GM18517 (cell line): Measurements from ENCODE around the gene TMIGD3.
A peak's percentile ranks its signal among the peaks of the same experiment; 100 is the strongest.

Source experiments
- ATAC-seq: cut with Tn5 transposase; IDR thresholded peaks from one replicate; pipeline ENCODE4 v1.9.1; 2021; ENCODE audit warnings: mild to moderate bottlenecking, moderate library complexity; ENCODE audit not compliant: unreplicated experiment

The TMIGD3 gene

DNA sequence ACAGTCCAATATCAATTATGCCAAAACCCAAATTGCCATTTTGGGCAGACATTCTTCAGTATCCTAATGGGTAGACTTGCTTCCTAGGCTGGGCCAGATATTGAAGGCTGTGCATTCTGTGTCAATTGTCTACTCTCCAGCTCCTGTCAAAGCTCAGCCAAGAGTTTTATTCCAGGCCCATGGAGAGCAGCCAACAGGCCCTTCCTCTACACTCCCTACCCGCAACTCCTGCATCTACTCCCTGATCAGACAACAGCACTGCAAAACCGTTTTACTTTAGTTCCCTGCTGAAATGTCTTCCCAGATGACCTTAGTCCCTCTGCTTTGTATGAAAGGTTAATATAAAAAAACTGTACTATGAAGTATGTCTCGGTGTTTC, 6.6 kb upstream of the TMIGD3 start:
- ATAC-seq: no peak

DNA sequence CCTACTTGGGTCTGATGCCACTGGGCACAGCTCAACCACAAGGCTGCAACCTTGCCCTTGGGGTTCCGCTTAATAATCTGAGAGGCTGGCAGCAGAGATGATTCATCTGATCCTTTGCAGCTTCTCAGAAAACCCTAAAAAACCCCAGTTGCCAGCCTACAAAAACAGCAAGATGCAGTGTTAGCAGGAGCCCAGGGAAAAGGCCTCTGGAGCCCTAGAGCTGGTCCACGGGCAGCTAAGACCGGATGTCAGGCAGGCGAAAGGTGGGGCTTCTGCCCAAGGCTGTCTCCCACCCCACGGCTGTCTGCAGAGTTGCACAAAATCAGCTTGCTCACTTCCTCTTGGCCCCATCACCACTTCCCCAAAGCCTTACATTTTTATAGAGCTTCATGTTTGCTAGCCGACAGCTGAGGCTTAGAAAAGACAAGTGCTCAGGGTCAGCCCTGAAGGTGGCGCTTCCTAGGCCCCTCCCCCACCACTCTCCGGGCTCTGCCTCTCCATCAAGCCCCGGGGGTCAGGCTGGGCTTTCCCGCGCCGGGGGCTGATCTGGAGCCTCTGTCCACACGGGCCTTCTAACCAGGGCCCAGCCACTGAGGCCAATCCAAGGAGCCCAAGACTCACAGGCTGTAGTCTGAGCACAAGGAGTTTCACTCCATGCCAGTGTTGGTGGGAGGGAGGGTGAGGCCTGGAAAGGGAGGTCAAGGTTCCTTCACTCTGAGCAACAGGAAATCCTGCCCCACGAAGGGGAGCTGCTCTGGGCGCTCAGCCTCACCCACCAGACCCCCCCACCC, 4.2 kb upstream of the TMIGD3 start:
- peak; percentile 54 for ATAC-seq

DNA sequence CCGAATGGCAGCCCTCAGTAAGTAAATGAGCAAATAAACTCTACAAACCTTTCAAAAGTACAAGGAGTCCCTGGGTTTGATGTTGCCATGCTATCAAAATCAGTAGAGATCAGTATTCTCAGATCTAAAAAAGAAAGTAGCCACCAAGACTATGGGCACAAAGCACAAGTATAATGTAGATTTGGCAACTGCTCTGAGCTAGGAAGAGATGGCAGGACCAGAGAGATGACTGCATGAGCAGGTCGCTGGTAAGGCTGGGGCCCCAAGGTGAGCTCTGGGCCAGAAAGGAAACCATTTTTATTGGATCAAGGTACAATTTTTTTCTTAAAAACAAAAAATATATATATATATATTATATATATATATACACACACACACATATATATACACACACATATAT, 3.1 kb upstream of the TMIGD3 start:
- no peak for ATAC-seq

DNA sequence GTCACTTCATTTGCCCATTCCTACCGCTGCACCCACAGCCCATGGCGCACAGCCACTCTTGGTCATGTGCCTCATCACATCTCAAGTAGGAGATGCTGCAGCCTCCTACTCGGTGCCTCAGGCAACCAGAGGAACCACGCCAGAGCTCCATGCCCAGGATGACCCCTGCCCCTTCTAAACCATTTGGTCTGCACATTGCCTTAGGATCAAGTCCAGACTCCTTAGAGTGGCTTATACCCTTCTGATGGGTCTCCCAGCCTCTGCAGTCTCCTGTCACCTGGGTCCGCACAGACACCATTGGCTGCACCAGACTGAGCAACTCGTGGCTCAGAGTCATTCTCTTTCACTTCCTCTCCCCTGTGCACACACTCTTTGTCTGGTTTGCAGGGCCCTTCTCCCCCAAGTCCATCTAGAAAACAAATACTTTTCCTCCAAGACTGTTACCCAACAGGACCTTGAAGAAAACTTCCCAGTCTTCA, 2.2 kb upstream of the TMIGD3 start:
- ATAC-seq: peak; percentile 59

DNA sequence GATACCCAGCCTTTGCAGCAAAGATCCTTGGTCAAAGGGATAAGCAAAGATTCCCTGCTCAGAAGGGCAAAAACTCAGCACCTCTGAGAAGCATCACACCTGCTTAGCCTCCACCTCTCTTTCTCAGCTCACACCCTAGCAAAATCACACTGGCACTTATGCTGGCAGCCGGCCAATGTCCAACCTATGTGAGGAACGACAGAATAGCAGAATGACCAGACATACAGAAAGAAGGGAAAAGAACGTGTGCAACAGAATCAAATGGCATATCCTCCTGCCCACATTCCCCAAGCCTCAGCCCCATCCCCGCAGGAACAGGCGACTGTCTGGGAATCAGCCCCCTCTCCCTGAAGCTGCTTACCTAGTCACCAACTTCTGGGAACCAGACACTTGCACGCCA, 664 bp upstream of the TMIGD3 start:
- ATAC-seq: no peak

DNA sequence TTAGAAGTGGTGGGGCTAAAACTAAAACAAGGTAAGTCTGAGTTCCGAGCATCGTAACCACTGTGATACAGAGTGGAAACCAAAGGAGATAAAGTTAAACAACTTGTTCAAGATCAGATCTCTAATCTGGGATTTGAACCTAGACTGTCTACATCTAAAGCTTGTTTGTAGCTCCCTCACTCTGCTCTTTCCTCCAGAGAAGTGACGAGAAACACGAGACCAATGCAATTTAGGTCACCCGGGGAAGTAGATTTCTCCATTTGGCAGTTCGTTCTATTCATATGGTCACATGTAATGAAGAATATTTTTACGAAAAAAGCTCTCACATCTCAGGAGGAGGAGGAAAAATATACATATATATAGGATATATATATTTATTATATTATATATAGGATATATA, 1.8 kb downstream of the TMIGD3 start:
- no peak for ATAC-seq

DNA sequence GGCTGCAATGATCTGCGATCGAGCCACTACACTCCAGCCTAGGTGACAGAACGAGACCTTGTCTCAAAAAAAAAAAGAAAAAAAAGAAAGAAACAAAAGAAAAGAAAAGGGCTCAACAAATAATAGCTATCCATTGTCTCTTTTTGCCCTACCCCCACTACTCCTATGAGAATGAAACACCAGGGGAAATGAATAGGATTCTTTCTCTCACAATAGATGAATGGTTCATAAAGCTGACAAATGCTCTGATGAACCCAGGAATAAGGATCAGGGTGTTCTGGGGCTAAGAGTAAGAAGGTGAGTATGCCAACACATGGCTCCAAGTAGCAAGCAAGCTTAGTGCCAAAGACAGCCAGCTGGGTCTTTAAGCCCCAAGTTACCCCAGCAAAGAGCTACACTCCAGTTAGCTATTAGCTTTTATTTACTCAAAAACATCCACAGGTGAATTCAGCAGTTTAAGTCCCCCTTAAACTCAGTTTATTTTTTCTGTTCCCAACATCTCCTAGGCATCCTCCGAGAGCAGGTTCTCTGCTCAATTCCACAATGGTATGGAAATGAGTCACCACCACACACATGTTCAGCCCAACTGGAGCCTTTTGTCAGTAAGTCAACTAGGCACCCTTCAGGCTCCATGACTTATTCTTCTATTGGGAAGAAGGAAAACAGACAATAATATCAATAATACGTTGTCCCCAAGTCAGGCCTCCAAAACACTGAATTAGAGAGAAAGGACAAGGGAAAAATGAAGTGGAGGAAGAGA, 4.2 kb downstream of the TMIGD3 start:
- no peak for ATAC-seq

DNA sequence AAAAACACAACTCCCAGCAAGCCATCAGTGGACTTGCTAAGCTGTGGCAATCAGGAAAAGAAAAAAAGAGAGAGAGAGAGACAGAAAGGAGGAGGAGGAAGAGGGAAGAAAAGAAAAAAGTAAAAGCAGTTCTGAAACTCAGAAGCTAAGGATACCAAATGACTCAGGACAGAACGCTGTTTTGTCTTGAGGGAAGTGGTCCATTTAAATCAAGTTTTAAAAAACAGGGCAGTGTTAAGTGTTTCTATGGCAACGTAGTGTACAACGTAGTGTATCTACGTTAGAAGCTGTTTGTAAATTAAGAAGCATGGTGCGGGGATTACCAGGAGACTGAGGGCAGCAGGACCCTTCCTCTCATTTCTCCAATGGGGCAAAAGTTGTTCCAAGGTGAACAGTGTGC, 5.8 kb downstream of the TMIGD3 start:
- no peak for ATAC-seq

DNA sequence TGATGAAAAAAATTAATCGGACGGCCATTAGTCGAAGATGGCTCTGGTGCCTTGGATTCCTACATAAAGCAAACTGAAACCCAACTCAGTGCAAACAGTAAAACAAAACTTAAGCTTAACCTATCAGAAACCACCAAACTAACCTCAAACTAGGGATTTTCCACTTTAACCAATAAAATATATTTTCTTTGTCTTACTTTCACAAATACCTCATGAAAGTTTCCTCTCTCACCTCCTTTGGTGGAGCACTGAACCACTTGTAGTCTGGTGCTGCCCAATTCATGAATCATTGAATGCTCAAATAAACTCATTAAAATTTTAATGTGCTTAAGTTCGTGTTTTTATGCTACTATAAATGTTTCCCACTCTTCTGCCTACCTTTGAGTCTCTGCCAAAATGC, 7.0 kb downstream of the TMIGD3 start:
- ATAC-seq: no peak

DNA sequence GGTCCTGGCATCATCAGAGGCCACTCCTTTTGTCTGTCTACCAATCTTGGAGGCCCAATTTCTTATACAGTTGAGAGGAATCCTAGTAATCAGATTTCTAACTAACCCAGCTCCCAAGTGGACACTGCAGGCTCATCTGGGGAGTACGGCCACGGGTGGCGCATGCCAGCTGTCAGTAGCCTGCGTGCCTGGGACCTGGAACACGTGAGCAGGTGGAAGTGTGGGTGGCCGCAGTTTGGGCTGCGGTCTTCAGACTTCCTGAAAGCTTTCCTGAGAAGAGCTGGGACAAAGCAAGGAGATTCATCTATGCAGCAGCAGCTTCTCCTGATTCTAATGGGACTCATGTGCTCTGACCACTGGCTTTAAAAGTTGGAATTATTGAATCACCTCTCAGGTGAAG, 12.4 kb downstream of the TMIGD3 start:
- no peak for ATAC-seq

DNA sequence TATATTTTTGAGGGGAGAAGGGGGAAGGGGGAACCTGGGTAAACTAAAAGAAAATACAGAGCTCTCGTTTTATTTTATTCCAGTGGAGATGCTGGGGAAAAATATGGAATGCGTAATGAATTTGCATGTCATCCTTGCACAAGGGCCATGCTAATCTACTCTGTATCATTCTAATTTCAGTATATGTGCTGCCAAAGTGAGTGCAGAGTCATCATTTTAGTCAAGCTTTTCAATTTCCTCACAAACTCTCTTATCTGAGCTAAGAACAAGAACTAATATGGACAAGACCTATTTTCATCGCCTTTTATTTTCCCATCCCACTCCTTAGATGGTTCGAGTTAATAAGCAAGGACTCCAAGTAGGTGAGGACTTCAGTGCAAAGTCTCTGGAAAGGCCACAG, 13.2 kb downstream of the TMIGD3 start:
- ATAC-seq: no peak

DNA sequence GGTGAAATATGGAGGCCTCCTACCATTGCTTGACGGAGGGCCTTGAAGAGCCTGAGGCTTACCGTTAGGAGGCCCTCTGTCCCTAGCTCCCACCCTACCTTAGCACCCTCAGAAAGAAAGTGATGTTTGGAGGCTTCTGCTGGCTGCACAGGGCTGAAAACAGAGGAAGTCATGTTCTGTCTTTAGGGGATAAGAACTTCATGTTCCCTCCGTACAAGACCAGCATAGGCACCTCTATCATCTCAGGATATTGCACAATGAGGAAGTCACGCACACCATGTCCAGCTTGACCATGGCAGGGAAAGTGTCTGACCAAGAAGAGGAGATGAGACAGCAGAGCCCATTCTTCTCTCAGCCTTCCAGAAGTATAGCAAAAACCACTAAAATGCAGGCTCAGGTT, 13.8 kb downstream of the TMIGD3 start:
- ATAC-seq: no peak

DNA sequence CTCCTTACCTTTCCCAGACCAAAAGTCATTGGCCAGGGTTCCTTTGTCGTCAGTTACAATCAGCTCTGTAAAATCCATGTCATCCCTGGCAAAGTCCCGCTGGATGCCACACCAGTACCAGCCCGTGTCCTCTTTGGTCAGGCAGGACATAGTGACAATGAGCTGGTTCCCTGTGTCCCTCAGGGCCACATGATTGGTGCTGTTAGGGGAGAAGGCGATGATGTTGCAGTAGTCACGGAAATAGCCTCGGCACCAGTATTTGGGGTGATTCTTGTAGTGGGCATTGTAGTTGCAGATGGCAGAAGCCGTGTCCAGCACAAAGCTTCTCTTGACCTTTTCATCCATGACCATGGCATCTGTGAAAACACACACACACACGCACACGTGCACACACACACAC, 14.8 kb downstream of the TMIGD3 start:
- no peak for ATAC-seq

DNA sequence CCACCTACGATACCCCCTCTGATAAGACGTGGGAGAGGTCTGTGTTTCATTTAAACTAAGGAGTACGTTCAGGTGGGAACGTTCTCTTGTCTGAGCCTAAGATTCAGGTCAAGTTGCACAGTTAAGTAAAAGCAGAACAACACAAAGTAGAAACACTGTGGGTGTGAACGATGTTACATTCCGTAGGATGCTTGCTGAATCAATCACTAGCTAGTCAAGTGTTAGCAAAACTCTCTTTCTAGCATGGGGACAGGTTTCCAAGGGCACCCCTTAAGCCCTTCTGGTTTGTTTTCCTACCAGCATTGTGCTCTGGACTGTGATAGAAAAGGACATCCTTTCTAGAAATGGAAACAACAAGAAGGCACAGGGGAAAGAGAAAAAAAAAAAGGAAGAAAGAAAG, 16.3 kb downstream of the TMIGD3 start:
- ATAC-seq: no peak

DNA sequence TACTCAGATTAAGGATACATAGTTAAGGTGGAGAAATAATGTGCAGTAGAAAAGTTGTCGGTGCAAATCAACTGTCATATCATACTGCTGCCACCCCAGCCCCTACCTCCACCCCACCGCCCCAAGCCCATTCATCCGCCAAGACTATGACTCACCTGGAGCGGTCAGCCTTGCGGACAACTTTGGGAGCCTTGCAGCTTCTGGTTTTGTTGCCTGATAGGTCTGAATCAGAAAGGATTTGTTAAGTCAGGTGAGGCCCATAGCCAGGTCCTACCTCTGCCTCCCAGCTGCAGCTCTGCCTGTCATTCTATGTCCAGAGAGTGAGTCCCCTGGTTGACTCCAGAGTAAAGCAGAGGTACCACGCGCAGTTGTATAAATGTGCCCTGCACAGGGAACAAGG, 17.0 kb downstream of the TMIGD3 start:
- ATAC-seq: no peak

DNA sequence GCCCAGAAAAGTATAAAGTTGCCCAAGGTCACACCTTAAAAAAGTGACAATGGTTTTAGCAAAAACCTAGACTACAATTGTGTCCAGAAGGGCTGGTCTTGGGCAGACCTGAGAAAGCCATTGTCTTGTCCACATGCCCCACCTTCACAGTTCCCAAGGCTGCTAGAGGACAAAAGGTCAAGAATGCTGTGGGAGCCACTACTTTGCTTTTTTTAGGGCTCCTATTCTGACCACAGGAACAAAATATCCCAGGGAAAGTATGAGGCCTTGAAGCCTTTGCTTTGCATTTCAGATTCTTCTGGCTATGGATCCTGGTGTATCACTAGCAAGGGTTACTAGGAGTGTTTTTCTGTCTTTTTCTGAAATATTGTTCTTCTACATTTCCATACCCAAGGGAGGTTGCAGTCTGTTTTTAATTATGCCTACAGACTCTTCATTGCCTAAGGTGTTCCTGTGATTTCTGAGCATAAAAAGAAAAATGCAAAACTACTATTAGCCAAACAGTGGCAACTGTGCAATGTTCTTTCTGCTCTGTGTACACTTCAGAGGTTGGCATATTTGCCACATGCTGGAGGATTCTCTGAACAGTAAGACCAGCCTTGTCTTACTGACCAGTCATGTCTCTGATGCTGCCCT, 18.9 kb downstream of the TMIGD3 start:
- no peak for ATAC-seq

DNA sequence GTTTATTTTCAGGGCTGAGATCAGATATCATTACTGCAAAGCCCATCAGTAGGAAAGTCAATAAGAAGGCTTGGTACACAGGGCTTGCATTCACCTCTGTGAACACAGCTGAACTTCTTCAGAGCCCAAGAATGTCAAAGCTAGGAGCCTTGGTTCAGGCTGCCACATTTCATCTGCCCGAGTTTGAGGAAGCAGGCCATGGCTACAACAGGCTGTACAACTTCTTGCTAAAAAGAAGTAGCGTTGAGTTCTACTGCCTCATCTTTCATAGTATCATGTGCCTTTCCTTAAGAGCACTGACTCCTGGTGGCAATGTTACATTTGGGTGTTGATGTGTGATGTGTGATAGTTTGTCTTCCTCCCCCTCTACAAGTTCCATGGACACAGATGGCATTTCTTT, 19.6 kb downstream of the TMIGD3 start:
- no peak for ATAC-seq

DNA sequence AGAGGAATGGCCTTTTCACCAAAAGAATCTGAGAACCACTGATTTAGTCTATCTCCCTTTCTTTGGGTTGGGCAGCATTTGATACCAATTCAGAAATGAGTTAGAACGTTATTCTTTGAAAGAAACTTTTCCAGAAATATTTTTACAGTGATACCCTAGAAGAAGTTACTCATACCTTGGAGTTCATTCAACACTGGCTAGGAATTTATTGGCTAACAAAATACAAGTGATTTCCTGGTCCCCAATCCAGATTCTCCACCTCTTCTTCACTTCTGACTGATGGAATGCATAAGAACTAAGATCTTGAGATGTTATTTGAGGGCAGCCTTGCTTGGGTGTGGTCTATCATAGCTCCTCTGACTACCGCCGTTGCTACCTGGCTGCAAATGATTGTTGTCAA, 20.3 kb downstream of the TMIGD3 start:
- no peak for ATAC-seq

DNA sequence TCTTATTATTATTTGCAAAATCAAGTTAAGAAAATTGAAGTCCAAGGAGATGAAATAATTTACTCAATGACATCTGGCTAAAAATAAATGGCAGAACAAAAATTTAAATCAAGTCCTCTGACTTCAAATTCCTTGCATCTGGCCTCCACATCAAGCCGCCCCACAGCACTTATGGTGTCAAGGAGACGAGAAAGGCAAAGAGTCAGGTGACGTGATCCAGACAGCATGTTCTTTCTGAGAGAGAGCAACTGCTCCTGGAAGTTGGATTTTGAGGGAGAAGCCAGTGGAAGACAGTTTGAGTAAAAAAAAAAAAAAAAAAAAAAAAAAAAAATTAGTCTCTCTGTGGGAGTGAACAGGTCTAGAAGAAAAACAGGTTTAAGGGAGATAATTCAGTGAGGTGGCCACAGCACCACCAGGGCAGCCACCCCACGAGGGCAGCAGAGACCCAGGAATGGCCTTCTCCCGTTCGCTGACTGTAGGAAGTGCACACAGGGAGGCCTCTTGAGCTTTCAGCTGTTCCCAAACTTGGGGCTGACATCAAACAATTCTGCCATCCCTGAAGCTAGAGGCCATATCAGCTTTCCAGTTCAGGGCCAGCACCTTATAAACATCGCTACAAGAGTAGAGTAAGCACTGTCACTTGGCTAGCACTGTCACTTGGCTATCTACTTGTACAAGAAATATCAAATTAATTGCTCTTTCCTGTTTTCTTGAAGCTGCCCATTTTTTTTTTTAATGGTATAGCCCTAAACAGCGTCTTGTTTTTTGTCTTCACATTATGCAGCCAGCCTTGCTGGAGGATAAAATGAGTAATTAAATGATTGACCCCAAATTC, 21.8 kb downstream of the TMIGD3 start:
- no peak for ATAC-seq

DNA sequence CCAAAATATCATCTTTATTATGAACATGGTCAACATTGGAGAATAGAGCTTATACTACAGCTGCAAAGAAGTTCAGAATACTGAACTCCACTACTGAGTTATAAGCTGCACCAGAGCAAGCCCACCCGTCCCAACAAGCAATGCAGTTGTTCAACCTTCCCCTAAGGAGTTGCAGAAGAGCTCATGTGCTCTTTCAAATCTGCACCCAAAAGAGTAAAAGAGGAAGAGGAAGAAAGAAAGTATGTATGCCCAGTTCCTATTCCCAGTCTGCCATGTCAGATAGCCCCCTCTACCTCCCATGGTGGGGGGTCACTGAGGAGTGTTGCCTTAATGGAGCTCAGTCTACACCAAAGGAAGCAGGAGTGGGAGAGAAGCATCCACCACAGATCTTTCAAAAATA, 22.8 kb downstream of the TMIGD3 start:
- no peak for ATAC-seq

DNA sequence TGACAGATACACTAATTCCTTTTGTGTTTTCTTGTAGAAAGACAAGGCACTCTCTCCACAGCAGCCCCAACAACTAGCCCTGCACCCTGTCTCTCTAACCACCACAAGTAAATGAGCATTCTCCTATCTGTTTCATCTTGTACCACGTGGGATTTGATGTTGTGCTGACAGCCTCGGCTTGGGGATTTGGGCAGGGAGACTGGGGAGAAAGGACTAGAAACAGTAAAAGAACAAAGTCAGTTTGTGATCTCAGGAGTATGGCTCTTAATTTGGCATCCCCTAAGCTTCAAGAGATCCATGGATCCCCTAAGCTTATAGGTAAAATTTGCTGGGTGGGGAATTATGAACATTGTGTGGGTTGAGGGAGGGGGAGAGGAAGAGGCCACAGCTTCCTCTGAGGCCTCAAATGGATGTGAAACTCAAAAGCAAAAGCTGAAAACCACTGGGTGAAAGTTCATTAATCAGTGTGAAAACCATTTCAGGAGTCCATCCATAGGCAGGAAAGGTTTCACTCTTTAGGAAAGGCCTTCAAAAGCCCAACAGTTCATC, 26.6 kb downstream of the TMIGD3 start:
- peak; percentile 83 for ATAC-seq
